Caco-2 (cell line): Measurements from ENCODE around the gene POU2AF2. TPM values are rescaled to one million over a fixed set of nuclear protein-coding genes. Genes with fewer than 3 reads are reported as not detected.

ENCODE experiments used
- BruUV-seq: library from RNA; stranded (reverse); fragments of 400-500 nt; replicated peaks from 2 replicates; lab custom pipeline; 2021; lab: Mats Ljungman, UMichigan
- CTCF ChIA-PET: fragments of 300-600 bp; sonication (Branson Sonifier 250); formaldehyde crosslinking; loops from one replicate; lab custom pipeline; 2022; ENCODE audit warnings: antibody characterized with exemption; lab: Charles Lee
- POLR2A ChIA-PET: fragments of 300-600 bp; sonication (Branson Sonifier 250); formaldehyde crosslinking; loops from one replicate; lab custom pipeline; 2022; ENCODE audit warnings: antibody characterized with exemption; lab: Charles Lee
- DNase-seq, 2 experiments: peaks; one replicate each; pipeline versions ENCODE4 v3.0.0 to v3.0.0-alpha.2; 2020 to 2022
- H3K27me3 ChIP-seq: replicated peaks from 2 replicates; pipeline ENCODE4 v1.6.0; 2011; ENCODE audit warnings: low read length; ENCODE audit not compliant: control insufficient read depth, insufficient read depth
- H3K36me3 ChIP-seq: 2 replicates; pipeline ENCODE4 v1.5.1; 2011; ENCODE audit warnings: low read length; ENCODE audit not compliant: control insufficient read depth, insufficient read depth
- H3K4me1 ChIP-seq: fragments of 250-450 bp; sonication (Bioruptor Pico); 2 replicates; pipeline ENCODE4 v1.5.1; 2020; ENCODE audit warnings: mild to moderate bottlenecking
- H3K4me3 ChIP-seq: 2 replicates; pipeline ENCODE4 v1.5.1; 2011; ENCODE audit warnings: low read depth, mild to moderate bottlenecking, control low read depth, low read length
- H3K9me3 ChIP-seq: fragments of 250-450 bp; sonication (Bioruptor Pico); 2 replicates; pipeline ENCODE4 v1.5.1; 2020; ENCODE audit warnings: mild to moderate bottlenecking, moderate library complexity
- H3K27ac Mint-ChIP-seq: one replicate; pipeline ENCODE4 v1.8.0; 2022; ENCODE audit warnings: mixed read lengths; ENCODE audit not compliant: unreplicated experiment
- H3K27me3 Mint-ChIP-seq: one replicate; pipeline ENCODE4 v1.8.0; 2022; ENCODE audit warnings: mixed read lengths; ENCODE audit not compliant: insufficient read depth, unreplicated experiment
- H3K36me3 Mint-ChIP-seq: one replicate; pipeline ENCODE4 v1.8.0; 2022; ENCODE audit warnings: mild to moderate bottlenecking, mixed read lengths; ENCODE audit not compliant: insufficient read depth, unreplicated experiment
- H3K4me1 Mint-ChIP-seq: one replicate; pipeline ENCODE4 v1.8.0; 2022; ENCODE audit warnings: low read depth, mixed read lengths; ENCODE audit not compliant: unreplicated experiment
- H3K4me3 Mint-ChIP-seq: one replicate; pipeline ENCODE4 v1.8.0; 2022; ENCODE audit warnings: mild to moderate bottlenecking, moderate library complexity, mixed read lengths; ENCODE audit not compliant: unreplicated experiment
- H3K9me3 Mint-ChIP-seq: one replicate; pipeline ENCODE4 v1.8.0; 2022; ENCODE audit warnings: mixed read lengths; ENCODE audit not compliant: unreplicated experiment
- CTCF ChIP-seq, 2 experiments: fragments of 200-600 bp in 1 of 2; IDR thresholded peaks; 1 replicate in 1 of 2; 2 replicates in 1 of 2; pipeline versions ENCODE4 v1.5.1 to v1.8.0; 2011 to 2022; ENCODE audit warnings: antibody characterized with exemption in 1 of 2, control low read depth in 1 of 2, inconsistent platforms in 1 of 2, low read depth in 1 of 2, low read length in 1 of 2, mild to moderate bottlenecking in 1 of 2, moderate library complexity in 1 of 2; ENCODE audit not compliant: insufficient read depth in 1 of 2, severe bottlenecking in 1 of 2, unreplicated experiment in 1 of 2
- intact Hi-C: fragments of 100-400 bp; cut with micrococcal nuclease; formaldehyde crosslinking; loops from one replicate; pipeline ENCODE4 v1.10.0; 2022; ENCODE audit not compliant: unreplicated experiment
- total RNA-seq: library from RNA; stranded (reverse); gene quantifications from 2 replicates; pipeline ENCODE4 v1.2.3, GENCODE V29; 2022

The POU2AF2 gene
- total RNA-seq, 1 experiment from 2014 or later, result not detected

DNA sequence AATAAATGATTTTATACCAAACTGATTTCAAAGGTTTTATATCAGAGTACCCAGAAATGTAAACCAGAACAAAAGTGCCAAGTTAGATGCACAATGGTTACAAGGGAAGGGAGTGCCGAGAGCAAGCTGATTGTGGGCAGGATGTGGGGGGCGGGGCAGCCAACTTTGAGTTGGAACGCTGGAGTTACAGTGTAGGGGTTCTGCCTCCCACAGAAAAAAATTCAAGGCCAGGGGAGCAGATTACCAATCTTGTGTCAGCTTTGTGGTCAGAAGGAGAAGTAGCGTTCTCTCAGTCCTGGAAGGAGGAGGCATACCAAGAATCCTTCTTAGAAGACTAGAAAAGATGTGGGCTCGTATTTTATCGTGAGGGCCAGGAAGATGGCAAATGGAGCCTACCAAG lies 15.9 kb upstream of the POU2AF2 start:
- POLR2A ChIA-PET, result no interaction called here
- H3K36me3 ChIP-seq, result no peaks in the 10 kb centered on the region
- intact Hi-C loops, result loop anchor here (1.0 to 10.0 kb wide), 7 partner anchors 185 to 794 kb away; partner anchors contain the start of gene ARHGAP20
- Mint-ChIP-seq H3K9me3 (peaks cover 8% of the 10 kb centered on the region), H3K4me1 (no peaks in the 10 kb centered on the region), H3K27me3 (peaks cover 26% of the 10 kb centered on the region), H3K36me3 (no peaks in the 10 kb centered on the region), H3K27ac (no peak overlapping the region), H3K4me3 (no peak overlapping the region)
- H3K4me3 ChIP-seq, result no peak overlapping the region
- no peaks in the 10 kb centered on the region for H3K4me1 ChIP-seq
- BruUV-seq, result no TSS peak
- TF ChIP-seq CTCF (IDR thresholded peaks at IDR 0.05; ENCODE audit: insufficient read depth in 1 of 2, low read depth in 1 of 2, low read length in 1 of 2, severe bottlenecking in 1 of 2, unreplicated experiment in 1 of 2), result no peak
- CTCF ChIA-PET, result interaction anchor here (0.7 to 1.7 kb wide), 2 partner anchors 217 to 1049 kb away, joined by 3 to 5 read pairs; no protein-coding TSS in a partner anchor
- DNase-seq, result no peak
- H3K27me3 ChIP-seq, result no peaks in the 10 kb centered on the region
- H3K9me3 ChIP-seq, result peaks cover 3% of the 10 kb centered on the region; the same call in 1 of the 2 replicates

DNA sequence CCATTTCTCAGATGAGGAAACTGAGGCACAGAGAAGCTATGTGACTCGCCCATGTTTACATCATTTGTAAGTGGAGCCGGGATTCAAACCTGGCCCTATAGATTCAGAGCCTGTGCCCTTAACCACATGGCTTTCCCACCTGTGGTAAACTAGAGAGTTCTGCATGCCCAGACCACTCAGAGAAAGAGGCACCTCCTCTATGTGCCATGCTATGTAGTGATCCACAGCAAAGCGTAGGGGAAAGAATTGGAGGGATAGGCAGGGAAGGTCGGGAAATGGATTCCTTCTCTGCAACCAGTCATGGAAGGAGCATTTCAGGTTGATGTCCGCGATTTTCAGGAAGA lies 15.4 kb upstream of the POU2AF2 start:
- ChIA-PET CTCF (interaction anchor here (1.7 kb wide), 1 partner anchor 217 kb away, joined by 5 read pairs; no protein-coding TSS in a partner anchor), POLR2A (no interaction called here)
- intact Hi-C loops, result loop anchor here (1.0 to 10.0 kb wide), 7 partner anchors 185 to 795 kb away; partner anchors contain the start of gene ARHGAP20
- Histone ChIP-seq H3K9me3 (no peaks in the 10 kb centered on the region), H3K4me3 (no peak overlapping the region), H3K36me3 (no peaks in the 10 kb centered on the region), H3K27me3 (no peaks in the 10 kb centered on the region), H3K4me1 (no peaks in the 10 kb centered on the region)
- H3K27me3 Mint-ChIP-seq, result peaks cover 23% of the 10 kb centered on the region
- no peak overlapping the region for H3K27ac Mint-ChIP-seq
- no peaks in the 10 kb centered on the region for H3K4me1 Mint-ChIP-seq
- DNase-seq, result no peak
- no TSS peak for BruUV-seq
- no peaks in the 10 kb centered on the region for H3K36me3 Mint-ChIP-seq
- H3K4me3 Mint-ChIP-seq, result peak overlapping the region; percentile 62
- no peak for TF ChIP-seq CTCF (IDR thresholded peaks at IDR 0.05; ENCODE audit: insufficient read depth in 1 of 2, low read depth in 1 of 2, low read length in 1 of 2, severe bottlenecking in 1 of 2, unreplicated experiment in 1 of 2)
- peaks cover 3% of the 10 kb centered on the region for H3K9me3 Mint-ChIP-seq

- Histone ChIP-seq H3K27me3 (no peaks in the 10 kb centered on the region), H3K4me1 (no peaks in the 10 kb centered on the region), H3K4me3 (no peak overlapping the region), H3K36me3 (no peaks in the 10 kb centered on the region), H3K9me3 (no peaks in the 10 kb centered on the region)
- H3K27ac Mint-ChIP-seq, result no peak overlapping the region
- no peaks in the 10 kb centered on the region for H3K4me1 Mint-ChIP-seq
- BruUV-seq, result no TSS peak
- no peak for DNase-seq
- no peak for TF ChIP-seq CTCF (IDR thresholded peaks at IDR 0.05; ENCODE audit: insufficient read depth in 1 of 2, low read depth in 1 of 2, low read length in 1 of 2, severe bottlenecking in 1 of 2, unreplicated experiment in 1 of 2)
- H3K27me3 Mint-ChIP-seq, result peaks cover 25% of the 10 kb centered on the region
- intact Hi-C loops, result loop anchor here (2.0 to 10.0 kb wide), 3 partner anchors 187 to 520 kb away; partner anchors contain the start of gene ARHGAP20
- H3K9me3 Mint-ChIP-seq, result no peaks in the 10 kb centered on the region
- POLR2A ChIA-PET, result interaction anchor here (0.7 kb wide), 1 partner anchor 192 kb away, joined by 4 read pairs; no protein-coding TSS in a partner anchor
- H3K36me3 Mint-ChIP-seq, result no peaks in the 10 kb centered on the region
- CTCF ChIA-PET, result no interaction called here
- H3K4me3 Mint-ChIP-seq, result no peak overlapping the region
Measured at GRCh38 chr11:111231836-111232235, 13.7 kb upstream of the POU2AF2 start.
